Fibroblast of lung (primary cell): ENCODE results near the gene AGBL1.

Experiments
- EZH2 ChIP-seq: IDR thresholded peaks from 2 replicates; pipeline ENCODE4 v1.5.1; 2012; ENCODE audit warnings: low read length, control low read depth, mild to moderate bottlenecking; ENCODE audit errors: missing control alignments
- TF ChIP-seq, protein P1 (sequence below), 2 donors: IDR thresholded peaks in 1 of 2; conservative IDR thresholded peaks in 1 of 2; 1 replicate in 1 of 2; 2 replicates in 1 of 2; pipeline ENCODE4 v1.5.1; 2011 to 2012; ENCODE audit warnings: low read length in 2 of 2, control low read depth in 1 of 2, inconsistent platforms in 1 of 2, low read depth in 1 of 2, mild to moderate bottlenecking in 1 of 2

DNA sequence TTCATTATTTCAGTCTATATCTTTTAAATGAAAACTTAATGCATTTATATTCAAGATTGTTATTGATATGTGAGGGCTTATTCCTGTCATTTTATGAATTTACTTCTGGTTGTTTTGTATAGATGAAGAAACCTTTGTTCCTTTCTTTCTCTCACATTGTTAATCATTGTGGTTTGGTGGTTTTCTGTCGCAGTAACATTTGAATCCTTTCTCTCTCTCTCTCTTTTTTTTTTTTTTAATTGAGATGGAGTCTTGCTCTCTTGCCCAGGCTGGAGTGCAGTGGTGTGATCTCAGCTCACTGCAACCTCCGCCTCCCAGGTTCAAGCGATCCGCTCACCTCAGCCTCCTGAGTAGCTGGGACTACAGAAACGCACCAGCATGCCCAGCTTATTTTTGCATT lies 22.1 kb downstream of the AGBL1 start:
- TF ChIP-seq, protein P1, sequence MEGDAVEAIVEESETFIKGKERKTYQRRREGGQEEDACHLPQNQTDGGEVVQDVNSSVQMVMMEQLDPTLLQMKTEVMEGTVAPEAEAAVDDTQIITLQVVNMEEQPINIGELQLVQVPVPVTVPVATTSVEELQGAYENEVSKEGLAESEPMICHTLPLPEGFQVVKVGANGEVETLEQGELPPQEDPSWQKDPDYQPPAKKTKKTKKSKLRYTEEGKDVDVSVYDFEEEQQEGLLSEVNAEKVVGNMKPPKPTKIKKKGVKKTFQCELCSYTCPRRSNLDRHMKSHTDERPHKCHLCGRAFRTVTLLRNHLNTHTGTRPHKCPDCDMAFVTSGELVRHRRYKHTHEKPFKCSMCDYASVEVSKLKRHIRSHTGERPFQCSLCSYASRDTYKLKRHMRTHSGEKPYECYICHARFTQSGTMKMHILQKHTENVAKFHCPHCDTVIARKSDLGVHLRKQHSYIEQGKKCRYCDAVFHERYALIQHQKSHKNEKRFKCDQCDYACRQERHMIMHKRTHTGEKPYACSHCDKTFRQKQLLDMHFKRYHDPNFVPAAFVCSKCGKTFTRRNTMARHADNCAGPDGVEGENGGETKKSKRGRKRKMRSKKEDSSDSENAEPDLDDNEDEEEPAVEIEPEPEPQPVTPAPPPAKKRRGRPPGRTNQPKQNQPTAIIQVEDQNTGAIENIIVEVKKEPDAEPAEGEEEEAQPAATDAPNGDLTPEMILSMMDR (conservative IDR thresholded peaks at IDR 0.05 in 1 of 2, IDR thresholded peaks at IDR 0.05 in 1 of 2; ENCODE audit: low read depth in 1 of 2, low read length in 2 of 2), result no peak
- TF ChIP-seq EZH2, result no peak
